T-helper 2 cell treated with Interferon-gamma antibody and Interleukin-4, amounts not matched to agents 100 ng/mL and 5 ng/mL, for 36 hours (primary cell): ENCODE data around the gene MTHFD1. TPM values are rescaled to one million over a fixed set of nuclear protein-coding genes. Genes with fewer than 3 reads are reported as not detected.

Experiments
- intact Hi-C: fragments of 100-400 bp; cut with micrococcal nuclease; formaldehyde crosslinking; loops from one replicate; pipeline ENCODE4 v1.15.1; 2023
- total RNA-seq: library from RNA; stranded (reverse); gene quantifications from 2 replicates; pipeline ENCODE4 v1.2.3, GENCODE V29; 2022

MTHFD1 gene
- total RNA-seq, 1 donor from 2014 or later, result 235 TPM

GRCh38 chr14:64405295-64405694 is 17.1 kb downstream of the MTHFD1 start:
- intact Hi-C loops, result no loop called here

GRCh38 chr14:64407329-64407728 is 19.2 kb downstream of the MTHFD1 start:
- intact Hi-C loops, result no loop called here

GRCh38 chr14:64409126-64409920 is 21.2 kb downstream of the MTHFD1 start:
- intact Hi-C loops, result no loop called here

GRCh38 chr14:64410084-64410774 is 22.1 kb downstream of the MTHFD1 start:
- intact Hi-C loops, result no loop called here

GRCh38 chr14:64411001-64411400 is 22.8 kb downstream of the MTHFD1 start:
- intact Hi-C loops, result no loop called here

DNA sequence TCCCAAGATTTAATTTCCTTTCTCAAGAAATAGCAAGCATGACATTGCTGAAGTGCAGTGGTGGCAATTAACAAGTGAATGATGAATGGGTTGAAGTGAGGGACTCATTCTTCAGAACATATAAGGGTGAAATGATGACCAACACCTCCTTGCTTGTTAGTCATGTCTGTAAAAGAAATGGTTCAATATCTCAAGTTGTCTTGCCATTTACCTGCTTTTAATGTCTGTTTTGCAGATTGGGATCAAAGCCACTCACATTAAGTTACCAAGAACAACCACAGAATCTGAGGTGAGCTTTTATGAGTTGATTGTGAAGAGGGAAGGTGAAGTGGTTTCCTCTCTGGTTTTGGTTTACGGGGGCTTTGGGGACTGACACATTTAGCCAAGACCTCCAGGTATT is 24.1 kb downstream of the MTHFD1 start:
- intact Hi-C loops, result no loop called here

DNA sequence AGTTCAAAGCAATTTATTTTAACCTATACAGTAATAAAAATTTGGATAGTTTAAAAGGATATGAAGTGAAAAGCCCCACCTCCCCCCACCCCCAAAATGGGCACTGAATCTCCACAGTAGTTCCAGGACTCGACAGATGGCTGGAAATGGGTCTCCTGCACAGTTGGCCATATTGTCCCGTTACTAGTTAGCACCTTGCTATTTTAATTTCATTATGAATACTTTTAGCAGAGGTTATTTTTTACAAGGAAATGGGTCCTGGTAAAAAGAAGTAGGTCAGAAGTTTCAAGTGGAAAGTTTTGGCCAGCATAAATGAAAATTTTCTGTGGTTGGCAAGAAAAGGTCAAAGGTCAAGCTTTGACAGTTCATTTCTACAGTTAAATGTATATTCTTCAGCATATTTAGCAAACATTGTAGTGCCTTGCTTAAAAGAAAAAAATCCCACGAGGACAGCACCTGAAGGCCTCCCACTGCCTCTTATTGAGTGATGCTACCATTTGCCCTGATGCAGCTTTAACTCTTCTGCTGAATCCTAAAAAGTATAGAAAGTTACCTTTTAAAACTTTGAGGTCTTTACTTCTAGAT is 28.3 kb downstream of the MTHFD1 start:
- intact Hi-C loops, result no loop called here

GRCh38 chr14:64417055-64417770 is 29.1 kb downstream of the MTHFD1 start:
- intact Hi-C loops, result no loop called here

- intact Hi-C loops, result no loop called here
Measured at GRCh38 chr14:64417771-64418125, 29.6 kb downstream of the MTHFD1 start.

GRCh38 chr14:64419003-64419402 is 30.9 kb downstream of the MTHFD1 start:
- intact Hi-C loops, result no loop called here

GRCh38 chr14:64421166-64421565 is 33.0 kb downstream of the MTHFD1 start:
- intact Hi-C loops, result no loop called here

GRCh38 chr14:64422005-64422404 is 33.9 kb downstream of the MTHFD1 start:
- intact Hi-C loops, result no loop called here

DNA sequence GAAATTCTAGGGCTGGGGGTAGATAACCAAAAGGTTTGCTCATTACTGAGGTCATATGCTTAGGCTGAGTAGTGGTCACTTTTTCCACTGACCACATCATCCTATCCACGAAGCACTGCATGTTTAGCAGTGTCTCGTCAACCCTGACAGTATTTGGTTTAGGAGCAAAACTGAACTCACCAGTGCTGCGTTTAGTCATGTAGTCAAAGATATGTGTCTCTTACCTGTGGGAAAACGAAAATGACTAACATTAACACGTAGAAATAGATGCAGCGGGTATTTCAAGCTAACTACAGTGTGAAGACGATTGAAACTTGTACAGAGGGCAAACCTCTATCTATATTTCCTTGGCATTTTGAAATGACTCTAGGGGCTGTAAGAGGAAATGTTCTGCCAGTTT is 34.6 kb downstream of the MTHFD1 start:
- intact Hi-C loops, result no loop called here

- intact Hi-C loops, result no loop called here
Measured at GRCh38 chr14:64423987-64424386, 35.8 kb downstream of the MTHFD1 start.

DNA sequence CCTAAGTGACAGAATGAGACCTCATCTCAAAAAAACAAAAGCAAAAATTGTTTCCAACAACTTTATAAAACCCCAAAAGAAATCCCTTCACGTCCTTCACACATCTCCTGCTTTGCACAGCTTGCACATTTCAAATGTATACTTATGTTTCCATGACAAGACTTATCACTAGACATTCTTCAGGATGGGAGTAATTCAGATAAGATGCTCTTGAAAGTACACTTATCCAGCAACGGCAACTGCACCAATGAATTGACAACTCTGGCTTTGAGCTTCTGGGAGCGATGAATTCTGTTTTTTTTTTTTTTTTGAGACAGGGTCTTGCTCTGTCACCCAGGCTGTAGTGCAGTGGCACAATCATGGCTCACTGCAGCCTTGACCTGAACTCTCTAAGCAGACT is 46.4 kb downstream of the MTHFD1 start:
- intact Hi-C loops, result loop anchor here (5.0 kb wide), 1 partner anchor 33 kb away; the partner anchor contains the start of gene AKAP5

- intact Hi-C loops, result no loop called here
Measured at GRCh38 chr14:64438181-64438841, 50.2 kb downstream of the MTHFD1 start.

DNA sequence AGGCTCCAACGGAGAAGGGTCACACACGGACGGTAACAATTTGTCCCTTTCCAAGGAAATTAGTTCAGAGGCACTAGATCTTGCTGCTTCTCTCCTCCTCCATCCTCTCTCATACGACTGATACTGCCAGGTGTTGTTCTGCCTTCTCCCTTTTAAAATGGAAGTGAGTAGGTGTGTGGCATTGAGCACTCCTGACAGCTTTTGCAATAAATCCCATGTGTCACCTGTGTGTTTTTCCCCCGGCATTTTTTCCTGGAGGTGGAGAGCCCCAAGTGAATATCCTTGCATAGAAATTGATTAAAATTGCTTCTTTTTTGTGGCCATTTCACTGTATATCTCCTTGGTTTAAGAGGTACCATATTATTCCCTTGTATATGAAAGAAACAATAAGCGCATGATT is 51.0 kb downstream of the MTHFD1 start:
- intact Hi-C loops, result no loop called here

GRCh38 chr14:64440494-64440893 is 52.3 kb downstream of the MTHFD1 start:
- intact Hi-C loops, result no loop called here

DNA sequence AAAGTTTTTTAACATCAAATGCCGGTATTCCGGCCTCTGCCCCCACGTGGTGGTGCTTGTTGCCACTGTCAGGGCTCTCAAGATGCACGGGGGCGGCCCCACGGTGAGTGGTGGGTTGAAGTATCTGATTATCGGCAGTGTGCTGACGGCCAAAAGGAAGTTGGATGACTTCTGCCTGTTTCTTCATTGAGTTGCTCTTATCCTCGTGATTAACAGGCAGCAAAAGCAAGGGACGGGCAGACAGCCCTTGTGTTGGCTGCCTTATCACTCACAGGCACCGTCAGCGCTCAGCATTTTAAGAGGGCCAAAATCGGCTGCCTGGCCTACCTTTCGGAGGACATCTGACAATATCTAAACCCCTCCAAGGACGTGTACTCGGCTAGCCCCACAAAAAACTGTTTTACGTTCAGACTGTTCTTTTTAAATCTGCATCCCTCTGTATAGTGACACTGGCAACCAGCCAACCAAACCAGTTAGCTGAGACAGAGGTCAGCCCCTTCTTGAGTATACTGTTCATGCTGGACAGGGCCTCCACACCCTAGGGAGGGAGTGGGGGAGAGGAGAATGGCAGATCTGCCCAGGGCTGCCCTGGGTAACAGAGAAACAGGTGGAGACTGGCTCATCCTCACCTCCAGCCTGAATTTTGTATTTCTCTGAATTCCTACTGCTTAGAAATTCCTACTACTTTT is 54.3 kb downstream of the MTHFD1 start:
- intact Hi-C loops, result no loop called here

DNA sequence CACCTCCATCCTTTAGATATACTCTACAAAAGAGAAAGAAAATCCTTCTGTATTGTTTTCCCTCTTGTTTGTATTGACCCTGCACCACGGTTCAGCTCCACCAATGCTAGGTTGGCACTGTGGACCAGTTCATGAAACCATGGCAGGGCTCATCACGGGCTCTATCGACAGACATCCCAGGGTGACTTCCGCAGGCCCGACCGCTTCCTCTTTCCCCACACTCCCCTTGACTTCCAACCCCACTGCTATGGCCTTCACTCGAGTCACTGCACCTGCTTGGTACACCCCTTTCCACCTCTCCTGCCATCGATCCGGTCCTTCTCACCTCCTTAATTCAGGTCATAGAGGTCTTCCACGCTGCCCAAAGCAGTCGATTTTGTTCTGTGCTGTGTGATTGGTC is 56.0 kb downstream of the MTHFD1 start:
- intact Hi-C loops, result no loop called here
